HL-60/S4 treated with retinoic acid at 250 ng/mL for 4 days and 3 days (cell line): Measurements from ENCODE around the gene LRRC4.

Experiments used
- in situ Hi-C: fragments of 300-500 bp; cut with MboI; formaldehyde crosslinking; loops from 2 replicates; pipeline ENCODE4 v1.7.0; 2022; ENCODE audit warnings: low sequenced_read_pairs

LRRC4 gene

DNA sequence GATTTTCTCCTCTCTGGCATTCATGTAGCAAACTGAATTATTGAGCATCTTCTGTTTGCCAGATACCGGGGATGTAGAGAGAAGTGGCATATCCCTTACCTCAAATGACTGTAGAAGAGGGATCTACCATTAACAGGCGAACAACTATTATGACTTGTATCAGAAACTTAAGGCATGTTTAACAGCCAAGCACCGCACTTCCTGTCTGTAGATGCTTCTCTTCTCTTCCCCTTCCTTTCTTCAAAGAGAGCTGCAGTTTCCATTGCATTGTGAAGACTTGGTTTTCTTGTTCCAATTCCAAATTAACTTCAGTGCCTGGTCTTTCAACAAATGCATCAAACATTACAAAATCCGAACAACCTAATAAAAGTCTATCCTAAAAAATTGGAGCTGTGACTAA, 49.3 kb downstream of the LRRC4 start:
- in situ Hi-C loops: no loop called here

DNA sequence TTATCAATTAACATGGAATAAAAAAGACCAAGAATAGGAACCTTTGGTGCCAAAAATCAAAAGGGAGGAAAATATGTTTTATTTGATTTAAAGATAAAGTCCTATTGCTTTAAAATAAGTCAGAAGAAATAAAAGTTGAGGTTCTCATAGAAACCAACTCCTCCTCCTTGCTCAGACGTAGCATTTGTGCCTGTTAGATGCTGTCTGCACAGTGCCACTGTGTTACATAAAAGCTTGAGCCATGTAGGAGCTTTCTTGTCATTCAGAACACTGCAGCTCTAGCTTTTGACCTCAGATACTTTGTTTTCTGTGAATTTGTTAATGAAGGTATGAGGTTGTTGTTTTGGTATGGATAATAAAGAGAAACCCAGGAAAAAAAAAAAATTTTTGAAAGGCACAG, 50.3 kb downstream of the LRRC4 start:
- in situ Hi-C loops: no loop called here

DNA sequence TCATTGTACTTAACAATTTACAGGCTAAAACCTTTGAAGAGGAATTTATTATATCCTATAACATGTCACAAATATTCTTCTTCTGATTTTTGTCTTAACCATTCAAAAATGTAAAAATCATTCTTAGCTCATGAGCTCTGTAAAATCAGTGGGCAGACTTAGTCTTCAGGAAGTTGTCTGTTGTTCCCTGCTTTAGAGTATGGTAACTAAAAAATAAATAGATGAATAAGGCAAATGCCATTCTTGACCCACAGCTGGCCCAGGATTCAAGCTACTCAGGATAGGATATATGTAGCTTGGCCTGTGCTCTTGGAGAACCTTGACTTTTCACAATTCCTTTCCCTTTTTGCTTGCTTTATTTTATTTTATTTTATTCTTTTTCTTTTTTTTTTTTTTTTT, 51.5 kb downstream of the LRRC4 start:
- in situ Hi-C loops: no loop called here

GRCh38 chr7:127979113-127979727, 52.0 kb downstream of the LRRC4 start:
- in situ Hi-C loops: no loop called here

GRCh38 chr7:127978421-127978820, 52.8 kb downstream of the LRRC4 start:
- in situ Hi-C loops: no loop called here
